A549 (cell line): ENCODE results near the gene PDE1C.

Experiments used
- EP300 ChIP-seq, 2 experiments: fragments of >200 bp; sonication (Bioruptor Twin); formaldehyde crosslinking; IDR thresholded peaks; 2 replicates in 1 of 2; 3 replicates in 1 of 2; pipeline ENCODE4 v1.6.1; 2016 to 2017
- ESRRA ChIP-seq: fragments of 150-350 bp; IDR thresholded peaks from 2 replicates; pipeline ENCODE4 v1.6.1; 2014; ENCODE audit warnings: mild to moderate bottlenecking, low read length, borderline replicate concordance
- JUN ChIP-seq, 2 experiments: fragments of >200 bp; sonication (Bioruptor Twin); formaldehyde crosslinking; IDR thresholded peaks; 2 replicates in 1 of 2; 3 replicates in 1 of 2; pipeline ENCODE4 v1.6.1; 2016 to 2017
- KDM1A ChIP-seq: fragments of 200-600 bp; sonication (generic); IDR thresholded peaks from 2 replicates; pipeline ENCODE4 v1.6.1; 2016; ENCODE audit warnings: low read depth, mild to moderate bottlenecking
- POLR2A ChIP-seq: IDR thresholded peaks from 2 replicates; pipeline ENCODE4 v1.6.1; 2012; ENCODE audit warnings: mild to moderate bottlenecking, low read length
- RAD21 ChIP-seq, 2 experiments: fragments of >200 bp in 1 of 2; sonication (Bioruptor Twin) in 1 of 2; formaldehyde crosslinking in 1 of 2; IDR thresholded peaks in 1 of 2; conservative IDR thresholded peaks in 1 of 2; 2 replicates in 1 of 2; 3 replicates in 1 of 2; pipeline ENCODE4 v1.6.1; 2012 to 2018; ENCODE audit warnings: inconsistent platforms in 1 of 2
- RCOR1 ChIP-seq: fragments of 150-350 bp; IDR thresholded peaks from 2 replicates; pipeline ENCODE4 v1.6.1; 2014; ENCODE audit warnings: antibody characterized with exemption, low read length, low read depth
- RFX5 ChIP-seq: fragments of 450-650 bp; IDR thresholded peaks from 2 replicates; pipeline ENCODE4 v1.7.1; 2014; ENCODE audit warnings: antibody characterized with exemption, mild to moderate bottlenecking, moderate library complexity
- RNF2 ChIP-seq: fragments of 200-600 bp; sonication (generic); IDR thresholded peaks from 2 replicates; pipeline ENCODE4 v1.6.1; 2016; ENCODE audit warnings: low read depth, mild to moderate bottlenecking, antibody characterized with exemption, moderate library complexity, borderline replicate concordance
- TF ChIP-seq, protein P1 (sequence below): fragments of >200 bp; sonication (Bioruptor Twin); formaldehyde crosslinking; IDR thresholded peaks from 3 replicates; pipeline ENCODE4 v1.5.1; 2016
- TF ChIP-seq, protein P2 (sequence below): fragments of 450-650 bp; IDR thresholded peaks from 2 replicates; pipeline ENCODE4 v1.6.1; 2014; ENCODE audit warnings: antibody characterized with exemption
- TF ChIP-seq, protein P3 (sequence below): IDR thresholded peaks from 2 replicates; pipeline ENCODE4 v1.6.1; 2012

DNA sequence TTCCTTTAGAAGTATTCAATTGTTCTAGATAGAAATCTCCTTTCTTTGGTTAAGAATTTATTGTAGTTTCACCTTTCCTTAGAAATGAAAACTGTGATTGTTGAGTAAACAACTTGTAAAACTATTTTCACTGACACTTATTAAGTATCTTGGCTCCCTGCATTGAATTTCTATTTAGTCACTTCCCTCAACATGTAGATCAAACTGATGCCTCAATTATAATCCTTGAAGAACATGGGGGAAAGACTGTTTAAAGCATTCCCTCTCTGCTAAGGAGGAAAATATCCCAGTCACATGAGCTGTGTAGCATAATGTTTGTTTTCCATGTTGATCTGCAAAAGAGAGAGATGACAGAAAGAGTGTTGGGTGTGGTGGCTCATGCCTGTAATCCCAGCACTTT is 99.7 kb downstream of the PDE1C start:
- TF ChIP-seq, protein P1, sequence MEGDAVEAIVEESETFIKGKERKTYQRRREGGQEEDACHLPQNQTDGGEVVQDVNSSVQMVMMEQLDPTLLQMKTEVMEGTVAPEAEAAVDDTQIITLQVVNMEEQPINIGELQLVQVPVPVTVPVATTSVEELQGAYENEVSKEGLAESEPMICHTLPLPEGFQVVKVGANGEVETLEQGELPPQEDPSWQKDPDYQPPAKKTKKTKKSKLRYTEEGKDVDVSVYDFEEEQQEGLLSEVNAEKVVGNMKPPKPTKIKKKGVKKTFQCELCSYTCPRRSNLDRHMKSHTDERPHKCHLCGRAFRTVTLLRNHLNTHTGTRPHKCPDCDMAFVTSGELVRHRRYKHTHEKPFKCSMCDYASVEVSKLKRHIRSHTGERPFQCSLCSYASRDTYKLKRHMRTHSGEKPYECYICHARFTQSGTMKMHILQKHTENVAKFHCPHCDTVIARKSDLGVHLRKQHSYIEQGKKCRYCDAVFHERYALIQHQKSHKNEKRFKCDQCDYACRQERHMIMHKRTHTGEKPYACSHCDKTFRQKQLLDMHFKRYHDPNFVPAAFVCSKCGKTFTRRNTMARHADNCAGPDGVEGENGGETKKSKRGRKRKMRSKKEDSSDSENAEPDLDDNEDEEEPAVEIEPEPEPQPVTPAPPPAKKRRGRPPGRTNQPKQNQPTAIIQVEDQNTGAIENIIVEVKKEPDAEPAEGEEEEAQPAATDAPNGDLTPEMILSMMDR, result no peak
- TF ChIP-seq, protein P2, sequence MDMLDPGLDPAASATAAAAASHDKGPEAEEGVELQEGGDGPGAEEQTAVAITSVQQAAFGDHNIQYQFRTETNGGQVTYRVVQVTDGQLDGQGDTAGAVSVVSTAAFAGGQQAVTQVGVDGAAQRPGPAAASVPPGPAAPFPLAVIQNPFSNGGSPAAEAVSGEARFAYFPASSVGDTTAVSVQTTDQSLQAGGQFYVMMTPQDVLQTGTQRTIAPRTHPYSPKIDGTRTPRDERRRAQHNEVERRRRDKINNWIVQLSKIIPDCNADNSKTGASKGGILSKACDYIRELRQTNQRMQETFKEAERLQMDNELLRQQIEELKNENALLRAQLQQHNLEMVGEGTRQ, result no peak
- TF ChIP-seq POLR2A, result no peak
- TF ChIP-seq RNF2, result no peak
- TF ChIP-seq ESRRA, result no peak
- no peak for TF ChIP-seq EP300 (IDR thresholded peaks at IDR 0.05)
- no peak for TF ChIP-seq KDM1A
- TF ChIP-seq, protein P3, sequence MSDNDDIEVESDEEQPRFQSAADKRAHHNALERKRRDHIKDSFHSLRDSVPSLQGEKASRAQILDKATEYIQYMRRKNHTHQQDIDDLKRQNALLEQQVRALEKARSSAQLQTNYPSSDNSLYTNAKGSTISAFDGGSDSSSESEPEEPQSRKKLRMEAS, result no peak
- TF ChIP-seq RAD21 (conservative IDR thresholded peaks at IDR 0.05 in 1 of 2, IDR thresholded peaks at IDR 0.05 in 1 of 2), result no peak
- no peak for TF ChIP-seq JUN (IDR thresholded peaks at IDR 0.05)
- TF ChIP-seq RFX5, result no peak
- TF ChIP-seq RCOR1, result no peak
